RWPE1 (cell line): ENCODE results near the gene CAMK1D.
"Not testable (repeated sequence)": the region's sequence is repeated elsewhere in the genome, so short reads cannot be mapped to it uniquely, and the experiment has no call there.

Experiments
- CTCF ChIA-PET: fragments of 350-600 bp; sonication (Branson Sonifier 250); formaldehyde crosslinking; extraction: SDS; loops from one replicate; lab custom pipeline; 2021; lab: Yijun Ruan, JAX
- POLR2A ChIA-PET: fragments of 400-600 bp; formaldehyde crosslinking; extraction: SDS; loops from one replicate; lab custom pipeline; 2020; ENCODE audit warnings: antibody characterized with exemption; ENCODE audit not compliant: low non-redundant PET; lab: Yijun Ruan, JAX
- DNase-seq: peaks from one replicate; pipeline ENCODE4 v3.0.0; 2012; ENCODE audit warnings: low spot score
- H3K27ac ChIP-seq: fragments of 450-650 bp; 2 replicates; pipeline ENCODE4 v1.5.1; 2017
- CTCF ChIP-seq: fragments of 450-650 bp; conservative IDR thresholded peaks from 2 replicates; pipeline ENCODE4 v1.5.1; 2017; ENCODE audit warnings: low read depth, mild to moderate bottlenecking

CAMK1D gene

GRCh38 chr10:12808014-12808613 lies 458.8 kb downstream of the CAMK1D start:
- no peak overlapping the region for H3K27ac ChIP-seq
- no peak for TF ChIP-seq CTCF
- CTCF ChIA-PET, result no interaction called here

GRCh38 chr10:12810046-12810445 lies 460.7 kb downstream of the CAMK1D start:
- CTCF ChIA-PET, H3K27ac ChIP-seq, POLR2A ChIA-PET, DNase-seq: not testable (repeated sequence)

More at GRCh38 chr10:12808014-12808613, 458.8 kb downstream of the CAMK1D start:
- no peak for DNase-seq
- POLR2A ChIA-PET, result no interaction called here

- no peak for DNase-seq
- TF ChIP-seq CTCF, result no peak
- POLR2A ChIA-PET, result no interaction called here
- CTCF ChIA-PET, result interaction anchor here (0.7 kb wide), 1 partner anchor 217 kb away, joined by 4 read pairs; no protein-coding TSS in a partner anchor
- H3K27ac ChIP-seq, result no peak overlapping the region
Measured at GRCh38 chr10:12811826-12812225, 462.5 kb downstream of the CAMK1D start.

GRCh38 chr10:12812571-12812970 lies 463.2 kb downstream of the CAMK1D start:
- POLR2A ChIA-PET, result no interaction called here
- CTCF ChIA-PET, result no interaction called here
- H3K27ac ChIP-seq, result no peak overlapping the region
- no peak for DNase-seq
- no peak for TF ChIP-seq CTCF

- H3K27ac ChIP-seq, result no peak overlapping the region
- TF ChIP-seq CTCF, result no peak
- ChIA-PET CTCF (no interaction called here), POLR2A (no interaction called here)
- DNase-seq, result no peak
Measured at GRCh38 chr10:12814166-12814565, 464.8 kb downstream of the CAMK1D start.

GRCh38 chr10:12819071-12819470 lies 469.7 kb downstream of the CAMK1D start:
- POLR2A ChIA-PET, result no interaction called here
- CTCF ChIA-PET, result no interaction called here
- no peak for DNase-seq
- H3K27ac ChIP-seq, result peak overlapping the region; percentile 35; the same call in 1 of the 2 replicates
- TF ChIP-seq CTCF, result no peak

- no peak for TF ChIP-seq CTCF
- no peak for DNase-seq
- ChIA-PET POLR2A (no interaction called here), CTCF (no interaction called here)
- peak overlapping the region; percentile 35; the same call in 1 of the 2 replicates for H3K27ac ChIP-seq
Measured at GRCh38 chr10:12819656-12820055, 470.3 kb downstream of the CAMK1D start.
